GM20431 (cell line): ENCODE results near the gene KCNJ4.

Source experiments
- in situ Hi-C: fragments of 300-500 bp; cut with MseI, MboI; formaldehyde crosslinking; loops from one replicate; pipeline ENCODE4 v1.15.0; 2020; ENCODE audit warnings: low sequenced_read_pairs; ENCODE audit not compliant: unreplicated experiment

The KCNJ4 gene

GRCh38 chr22:38455076-38455529 is at the start of gene KCNJ4:
TSS of gene KCNJ4 (minus strand) at chr22:38455199. CDS start at chr22:38428132, 27,067 bp downstream.
- in situ Hi-C loops = no loop called here

- in situ Hi-C loops = no loop called here
Measured at GRCh38 chr22:38503021-38503420, 48.0 kb upstream of the KCNJ4 start.

GRCh38 chr22:38501797-38502672 is 47.0 kb upstream of the KCNJ4 start:
- in situ Hi-C loops = no loop called here

- in situ Hi-C loops = no loop called here
Measured at GRCh38 chr22:38497869-38498268, 42.9 kb upstream of the KCNJ4 start.

GRCh38 chr22:38494939-38495338 is 39.9 kb upstream of the KCNJ4 start:
- in situ Hi-C loops = no loop called here

GRCh38 chr22:38494498-38494897 is 39.5 kb upstream of the KCNJ4 start:
- in situ Hi-C loops = no loop called here

GRCh38 chr22:38491707-38492348 is 36.8 kb upstream of the KCNJ4 start:
- in situ Hi-C loops = no loop called here

- in situ Hi-C loops = no loop called here
Measured at GRCh38 chr22:38490915-38491314, 35.9 kb upstream of the KCNJ4 start.

- in situ Hi-C loops = no loop called here
Measured at GRCh38 chr22:38490475-38490874, 35.5 kb upstream of the KCNJ4 start.

- in situ Hi-C loops = no loop called here
Measured at GRCh38 chr22:38489561-38490145, 34.7 kb upstream of the KCNJ4 start.

- in situ Hi-C loops = no loop called here
Measured at GRCh38 chr22:38489142-38489541, 34.1 kb upstream of the KCNJ4 start.

GRCh38 chr22:38487946-38488345 is 32.9 kb upstream of the KCNJ4 start:
- in situ Hi-C loops = no loop called here

- in situ Hi-C loops = no loop called here
Measured at GRCh38 chr22:38485783-38486182, 30.8 kb upstream of the KCNJ4 start.

GRCh38 chr22:38484244-38484643 is 29.2 kb upstream of the KCNJ4 start:
- in situ Hi-C loops = no loop called here

GRCh38 chr22:38482662-38483308 is 27.8 kb upstream of the KCNJ4 start:
- in situ Hi-C loops = no loop called here

GRCh38 chr22:38481871-38482332 is 26.9 kb upstream of the KCNJ4 start:
- in situ Hi-C loops = no loop called here

- in situ Hi-C loops = no loop called here
Measured at GRCh38 chr22:38481162-38481870, 26.3 kb upstream of the KCNJ4 start.

GRCh38 chr22:38479096-38479837 is 24.3 kb upstream of the KCNJ4 start:
- in situ Hi-C loops = no loop called here

GRCh38 chr22:38477585-38477984 is 22.6 kb upstream of the KCNJ4 start:
- in situ Hi-C loops = no loop called here
